ENCODE results near the gene NHS.

The NHS gene

GRCh38 chrX:17374619-17375366 is at the start of gene NHS:
TSS of gene NHS (plus strand) at chrX:17375200. CDS start at chrX:17375758, 558 bp downstream.
- H3K4me3 ChIP-seq (ENCODE audit: low read depth, low read length): peak within 1 kb of the TSS; percentile 58
- peak; percentile 23; the same call in 1 of the 2 replicates for TF ChIP-seq CTCF (IDR thresholded peaks at IDR 0.05; ENCODE audit: low read depth, low read length)

DNA sequence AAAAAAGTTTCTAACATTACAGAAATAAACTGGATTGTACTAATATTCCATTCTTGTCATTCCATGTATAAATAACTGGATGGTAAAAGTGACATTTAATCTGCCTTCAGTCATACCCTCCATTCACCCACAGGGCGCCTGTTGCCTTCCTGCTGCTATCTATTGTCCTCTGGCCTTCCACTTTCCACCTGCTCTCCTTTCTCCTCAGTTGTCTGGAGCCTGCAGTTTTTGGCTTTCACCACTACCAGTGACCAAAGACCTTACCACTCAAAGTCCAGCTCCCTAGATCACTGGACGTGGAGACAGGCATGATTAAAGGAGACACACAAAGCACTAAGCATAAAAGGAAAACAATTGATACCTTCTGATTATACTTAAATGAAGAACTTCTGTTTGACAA is 46.2 kb upstream of the NHS start:
- H3K4me3 ChIP-seq (ENCODE audit: low read depth, low read length): no peak overlapping the region
- TF ChIP-seq CTCF (IDR thresholded peaks at IDR 0.05; ENCODE audit: low read depth, low read length): no peak

DNA sequence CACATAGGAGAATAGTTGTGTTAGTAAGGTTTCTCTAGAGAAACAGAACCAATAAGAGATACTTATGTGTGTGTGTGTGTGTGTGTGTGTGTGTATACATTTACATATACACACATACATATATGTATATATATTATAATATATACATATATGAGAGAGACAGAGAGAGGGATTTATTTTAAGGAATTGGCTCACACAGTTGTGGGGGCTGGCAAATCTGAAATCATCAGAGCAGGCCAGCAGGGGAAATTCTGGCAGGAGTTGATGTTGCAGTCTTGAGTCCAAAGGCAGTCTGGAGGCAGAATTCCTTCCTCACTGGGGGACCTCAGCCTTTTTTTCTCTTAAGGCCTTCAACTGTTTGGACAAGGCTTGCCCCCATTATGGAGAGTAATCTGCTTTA is 38.6 kb upstream of the NHS start:
- no peak overlapping the region for H3K4me3 ChIP-seq (ENCODE audit: low read depth, low read length)
- no peak for TF ChIP-seq CTCF (IDR thresholded peaks at IDR 0.05; ENCODE audit: low read depth, low read length)

- no peak for TF ChIP-seq CTCF (IDR thresholded peaks at IDR 0.05; ENCODE audit: low read depth, low read length)
- H3K4me3 ChIP-seq (ENCODE audit: low read depth, low read length): no peak overlapping the region
Measured at GRCh38 chrX:17355976-17356375, 19.0 kb upstream of the NHS start.

- H3K4me3 ChIP-seq (ENCODE audit: low read depth, low read length): no peak overlapping the region
- no peak for TF ChIP-seq CTCF (IDR thresholded peaks at IDR 0.05; ENCODE audit: low read depth, low read length)
Measured at GRCh38 chrX:17359500-17359899, 15.5 kb upstream of the NHS start.

GRCh38 chrX:17361620-17362019 is 13.4 kb upstream of the NHS start:
- no peak overlapping the region for H3K4me3 ChIP-seq (ENCODE audit: low read depth, low read length)
- no peak for TF ChIP-seq CTCF (IDR thresholded peaks at IDR 0.05; ENCODE audit: low read depth, low read length)

- TF ChIP-seq CTCF (IDR thresholded peaks at IDR 0.05; ENCODE audit: low read depth, low read length): no peak
- H3K4me3 ChIP-seq (ENCODE audit: low read depth, low read length): no peak overlapping the region
Measured at GRCh38 chrX:17368002-17368401, 7.0 kb upstream of the NHS start.

All from WI38 (cell line).